Upper lobe of right lung (tissue), 1 donor: Measurements from ENCODE around the gene RASGRF2. TPM values are rescaled to one million over a fixed set of nuclear protein-coding genes. Genes with fewer than 3 reads are reported as not detected.
A peak's percentile ranks its signal among the peaks of the same experiment; 100 is the strongest.

Experiments used
- ATAC-seq: fragments of 200-7000 bp; cut with Tn5 transposase; one replicate; pipeline ENCODE4 v1.9.1; 2020; ENCODE audit warnings: mild to moderate bottlenecking, moderate library complexity
- DNase-seq: peaks from one replicate; pipeline ENCODE4 v3.0.0-alpha.2; 2020
- H3K27ac ChIP-seq: fragments of 200-600 bp; one replicate; pipeline ENCODE4 v1.8.0; 2022
- H3K27me3 ChIP-seq: fragments of 200-600 bp; one replicate; pipeline ENCODE4 v1.8.0; 2022; ENCODE audit warnings: mild to moderate bottlenecking
- H3K36me3 ChIP-seq: fragments of 200-600 bp; one replicate; pipeline ENCODE4 v1.8.0; 2022
- H3K4me1 ChIP-seq: fragments of 200-600 bp; one replicate; pipeline ENCODE4 v1.8.0; 2022
- H3K4me3 ChIP-seq: fragments of 200-600 bp; one replicate; pipeline ENCODE4 v1.8.0; 2022; ENCODE audit warnings: mild to moderate bottlenecking
- H3K9me3 ChIP-seq: fragments of 200-600 bp; one replicate; pipeline ENCODE4 v1.8.0; 2022
- intact Hi-C: fragments of 100-400 bp; cut with DNase I; formaldehyde crosslinking; loops from one replicate; pipeline ENCODE4 v1.11.0; 2022
- total RNA-seq: library from RNA; stranded (reverse); fragmentation: NEBNext Ultra II Directional; extraction: Animal tissue kit (Norgen Biotek cat#: 25700); gene quantifications from one replicate; pipeline ENCODE4 v1.2.1, GENCODE V29; 2021
- TF ChIP-seq, protein P1 (sequence below): fragments of 200-600 bp; IDR thresholded peaks from one replicate; pipeline ENCODE4 v1.8.0; 2022; ENCODE audit warnings: antibody characterized with exemption
- donor health status: DM: no; HTN: yes; CAD: no; lungs with severe emphysema.

The RASGRF2 gene
- total RNA-seq, 1 donor from 2014 or later = 5.4 TPM

DNA sequence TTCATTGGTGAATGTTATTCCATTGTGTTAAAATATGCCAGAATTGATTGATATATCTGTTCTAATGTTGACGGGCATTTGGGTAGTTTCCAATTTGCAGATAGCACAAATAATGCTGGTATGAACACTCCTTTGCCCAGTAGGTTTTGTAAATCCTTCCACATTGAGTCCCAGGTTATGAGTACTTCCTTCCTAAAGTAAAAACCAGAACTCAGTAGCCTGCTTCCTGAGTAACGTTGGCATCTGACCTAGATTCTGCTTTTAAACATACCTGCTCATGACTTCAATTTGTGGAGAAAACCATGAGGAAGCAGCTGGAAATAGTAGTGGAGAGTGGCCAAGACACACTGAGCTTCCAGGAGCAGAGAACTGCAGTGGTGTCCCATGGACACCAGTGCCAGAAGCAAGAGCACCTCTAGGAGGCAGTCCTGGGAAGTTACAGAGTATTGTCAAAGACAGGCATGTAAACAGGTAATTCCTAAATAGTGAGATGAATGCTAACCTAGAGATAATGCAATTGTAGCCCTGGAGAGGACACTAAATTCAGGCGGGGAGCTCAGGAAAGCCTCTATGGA, 24.3 kb upstream of the RASGRF2 start:
- Histone ChIP-seq H3K27ac (no peak overlapping the region), H3K9me3 (no peaks in the 10 kb centered on the region), H3K36me3 (no peaks in the 10 kb centered on the region), H3K4me1 (no peaks in the 10 kb centered on the region), H3K4me3 (no peak overlapping the region), H3K27me3 (no peaks in the 10 kb centered on the region)
- ATAC-seq (peak; percentile 35), DNase-seq (no peak)
- intact Hi-C loops = no loop called here
- TF ChIP-seq, protein P1, sequence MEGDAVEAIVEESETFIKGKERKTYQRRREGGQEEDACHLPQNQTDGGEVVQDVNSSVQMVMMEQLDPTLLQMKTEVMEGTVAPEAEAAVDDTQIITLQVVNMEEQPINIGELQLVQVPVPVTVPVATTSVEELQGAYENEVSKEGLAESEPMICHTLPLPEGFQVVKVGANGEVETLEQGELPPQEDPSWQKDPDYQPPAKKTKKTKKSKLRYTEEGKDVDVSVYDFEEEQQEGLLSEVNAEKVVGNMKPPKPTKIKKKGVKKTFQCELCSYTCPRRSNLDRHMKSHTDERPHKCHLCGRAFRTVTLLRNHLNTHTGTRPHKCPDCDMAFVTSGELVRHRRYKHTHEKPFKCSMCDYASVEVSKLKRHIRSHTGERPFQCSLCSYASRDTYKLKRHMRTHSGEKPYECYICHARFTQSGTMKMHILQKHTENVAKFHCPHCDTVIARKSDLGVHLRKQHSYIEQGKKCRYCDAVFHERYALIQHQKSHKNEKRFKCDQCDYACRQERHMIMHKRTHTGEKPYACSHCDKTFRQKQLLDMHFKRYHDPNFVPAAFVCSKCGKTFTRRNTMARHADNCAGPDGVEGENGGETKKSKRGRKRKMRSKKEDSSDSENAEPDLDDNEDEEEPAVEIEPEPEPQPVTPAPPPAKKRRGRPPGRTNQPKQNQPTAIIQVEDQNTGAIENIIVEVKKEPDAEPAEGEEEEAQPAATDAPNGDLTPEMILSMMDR = no peak

DNA sequence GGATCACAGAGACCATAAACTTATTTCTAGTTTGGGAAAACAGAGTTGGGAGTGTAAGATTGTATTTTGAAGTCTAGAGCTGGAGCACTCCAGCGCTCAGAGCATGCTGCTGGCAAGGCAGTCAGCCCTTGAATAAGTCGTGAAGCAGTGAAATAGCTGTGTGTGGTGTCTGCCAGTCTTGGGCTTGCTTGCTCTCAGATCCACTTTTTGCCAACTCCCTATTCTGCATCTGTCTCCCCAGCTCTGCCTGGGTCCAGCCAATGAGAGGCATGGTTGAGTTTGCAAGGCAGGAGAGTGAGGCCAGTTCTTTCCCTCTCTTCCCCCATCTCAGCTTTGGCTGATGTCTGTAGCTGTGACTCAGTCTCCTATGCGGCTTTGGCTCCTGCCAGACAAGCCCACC, 23.3 kb upstream of the RASGRF2 start:
- no peaks in the 10 kb centered on the region for H3K36me3 ChIP-seq
- no peak overlapping the region for H3K4me3 ChIP-seq
- H3K9me3 ChIP-seq = no peaks in the 10 kb centered on the region
- H3K27me3 ChIP-seq = no peaks in the 10 kb centered on the region
- intact Hi-C loops = no loop called here
- TF ChIP-seq, protein P1 = no peak
- no peak overlapping the region for H3K27ac ChIP-seq
- DNase-seq (no peak), ATAC-seq (no peak)
- no peaks in the 10 kb centered on the region for H3K4me1 ChIP-seq

DNA sequence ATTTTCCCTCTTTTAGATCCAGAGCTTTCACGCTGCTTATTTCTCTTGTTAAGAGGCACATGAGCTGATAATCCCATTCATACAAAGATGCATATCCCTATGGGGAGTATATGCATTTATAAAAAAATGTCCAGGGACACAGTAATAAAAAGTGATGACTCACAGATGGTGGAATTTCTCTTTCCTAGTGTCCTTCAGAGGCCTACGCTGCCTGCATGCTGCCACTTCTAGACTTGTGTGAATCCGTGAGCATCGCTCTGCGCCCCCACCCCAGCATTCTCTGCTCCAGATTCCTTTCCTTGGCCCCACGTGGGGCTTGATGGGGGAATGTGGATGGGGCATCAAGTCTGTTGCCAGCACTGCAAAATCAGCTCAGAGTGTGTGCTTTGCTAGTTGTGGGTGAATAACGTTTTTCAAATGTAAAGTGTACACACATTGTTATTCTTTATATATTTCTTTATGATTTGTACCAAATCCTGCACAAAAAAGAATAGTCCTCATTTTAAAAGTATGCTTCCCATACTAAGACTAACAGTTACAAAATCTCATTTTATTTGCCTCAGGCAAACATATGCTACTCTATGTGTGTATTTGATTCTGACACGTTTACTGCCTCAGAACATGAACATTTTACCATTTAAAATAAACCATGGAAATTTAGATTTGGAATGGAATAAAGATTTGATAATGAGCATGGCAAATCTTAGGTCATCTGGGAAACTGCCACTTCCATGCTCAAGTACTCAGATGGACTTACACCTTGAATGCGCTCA, 22.4 kb upstream of the RASGRF2 start:
- Histone ChIP-seq H3K9me3 (no peaks in the 10 kb centered on the region), H3K36me3 (no peaks in the 10 kb centered on the region), H3K4me1 (no peaks in the 10 kb centered on the region), H3K4me3 (no peak overlapping the region), H3K27me3 (no peaks in the 10 kb centered on the region), H3K27ac (no peak overlapping the region)
- intact Hi-C loops = no loop called here
- ATAC-seq (no peak), DNase-seq (no peak)
- TF ChIP-seq, protein P1 = no peak

DNA sequence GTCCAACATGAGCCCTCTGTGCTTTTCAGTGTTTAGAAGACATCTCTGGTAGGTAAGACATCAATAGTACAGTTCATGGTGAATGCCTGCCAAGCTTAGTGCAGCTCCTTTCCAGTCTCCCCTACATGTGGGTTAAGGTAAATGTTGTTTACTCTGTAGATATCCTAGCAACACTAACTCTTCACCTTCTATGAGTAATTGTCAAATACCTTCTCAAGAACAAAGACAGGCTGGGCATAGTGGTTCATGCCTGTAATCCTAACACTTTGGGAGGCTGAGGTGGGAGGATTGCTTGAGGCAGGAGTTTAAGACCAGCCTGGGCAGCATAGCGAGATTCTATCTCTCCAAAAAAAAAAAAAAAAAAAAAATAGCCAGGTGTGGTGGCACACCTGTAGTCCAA, 18.7 kb upstream of the RASGRF2 start:
- DNase-seq (no peak), ATAC-seq (no peak)
- no peaks in the 10 kb centered on the region for H3K4me1 ChIP-seq
- no peak overlapping the region for H3K4me3 ChIP-seq
- no peak overlapping the region for H3K27ac ChIP-seq
- no peaks in the 10 kb centered on the region for H3K27me3 ChIP-seq
- TF ChIP-seq, protein P1 = no peak
- no peaks in the 10 kb centered on the region for H3K9me3 ChIP-seq
- intact Hi-C loops = no loop called here
- H3K36me3 ChIP-seq = no peaks in the 10 kb centered on the region

DNA sequence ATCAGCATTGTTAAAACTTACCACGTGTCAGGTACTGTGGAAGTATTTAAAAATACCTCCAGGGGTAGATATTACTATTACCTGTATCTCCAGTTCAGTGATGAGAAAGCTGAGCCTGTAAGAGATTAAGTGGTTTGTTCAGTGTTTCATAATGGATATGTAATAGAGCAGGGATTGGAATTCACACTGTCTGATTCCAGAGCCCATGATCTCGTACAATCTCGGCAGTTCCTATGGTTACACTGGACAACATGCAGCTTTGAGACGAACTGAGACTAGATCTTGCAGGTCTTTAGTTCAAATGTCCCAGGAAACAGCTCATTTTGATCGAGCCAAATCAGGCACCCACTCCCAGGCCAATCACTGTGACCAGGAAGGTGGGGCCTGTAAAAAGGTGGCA, 8.8 kb upstream of the RASGRF2 start:
- Histone ChIP-seq H3K4me3 (no peak overlapping the region), H3K36me3 (no peaks in the 10 kb centered on the region), H3K27ac (no peak overlapping the region), H3K9me3 (peaks cover 12% of the 10 kb centered on the region), H3K27me3 (peaks cover 8% of the 10 kb centered on the region), H3K4me1 (no peaks in the 10 kb centered on the region)
- intact Hi-C loops = no loop called here
- TF ChIP-seq, protein P1 = no peak
- ATAC-seq = no peak
- no peak for DNase-seq
